HG02623 (cell line): ENCODE data around the gene NGEF.
"Not testable (repeated sequence)": the region's sequence is repeated elsewhere in the genome, so short reads cannot be mapped to it uniquely, and the experiment has no call there.

ENCODE experiments used
- ATAC-seq: cut with Tn5 transposase; IDR thresholded peaks from one replicate; pipeline ENCODE4 v1.9.1; 2021; ENCODE audit warnings: moderate library complexity; ENCODE audit not compliant: unreplicated experiment

The NGEF gene

GRCh38 chr2:232873909-232874641 is 139.0 kb downstream of the NGEF start:
- ATAC-seq = no peak

GRCh38 chr2:232873292-232873908 is 139.7 kb downstream of the NGEF start:
- ATAC-seq = no peak

DNA sequence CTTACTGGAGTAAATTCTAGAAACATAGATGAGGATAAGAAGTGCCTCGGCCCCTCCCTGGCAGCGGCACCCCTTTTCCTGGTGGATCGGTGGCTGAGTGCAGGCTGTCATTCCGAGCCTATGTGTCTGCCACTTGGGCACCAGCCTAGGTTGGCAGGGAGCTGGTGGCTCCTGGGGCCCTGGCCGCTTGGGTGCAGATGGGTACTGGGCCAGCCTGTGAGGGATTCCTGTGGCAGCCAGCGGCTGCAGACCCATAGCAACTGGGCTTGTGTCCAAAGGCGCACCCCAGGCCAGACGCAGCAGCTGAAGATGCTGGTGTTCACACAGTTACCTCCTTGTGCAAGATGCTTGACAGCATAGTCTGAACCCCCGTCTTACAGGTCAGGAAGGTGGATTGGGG is 140.2 kb downstream of the NGEF start:
- no peak for ATAC-seq

DNA sequence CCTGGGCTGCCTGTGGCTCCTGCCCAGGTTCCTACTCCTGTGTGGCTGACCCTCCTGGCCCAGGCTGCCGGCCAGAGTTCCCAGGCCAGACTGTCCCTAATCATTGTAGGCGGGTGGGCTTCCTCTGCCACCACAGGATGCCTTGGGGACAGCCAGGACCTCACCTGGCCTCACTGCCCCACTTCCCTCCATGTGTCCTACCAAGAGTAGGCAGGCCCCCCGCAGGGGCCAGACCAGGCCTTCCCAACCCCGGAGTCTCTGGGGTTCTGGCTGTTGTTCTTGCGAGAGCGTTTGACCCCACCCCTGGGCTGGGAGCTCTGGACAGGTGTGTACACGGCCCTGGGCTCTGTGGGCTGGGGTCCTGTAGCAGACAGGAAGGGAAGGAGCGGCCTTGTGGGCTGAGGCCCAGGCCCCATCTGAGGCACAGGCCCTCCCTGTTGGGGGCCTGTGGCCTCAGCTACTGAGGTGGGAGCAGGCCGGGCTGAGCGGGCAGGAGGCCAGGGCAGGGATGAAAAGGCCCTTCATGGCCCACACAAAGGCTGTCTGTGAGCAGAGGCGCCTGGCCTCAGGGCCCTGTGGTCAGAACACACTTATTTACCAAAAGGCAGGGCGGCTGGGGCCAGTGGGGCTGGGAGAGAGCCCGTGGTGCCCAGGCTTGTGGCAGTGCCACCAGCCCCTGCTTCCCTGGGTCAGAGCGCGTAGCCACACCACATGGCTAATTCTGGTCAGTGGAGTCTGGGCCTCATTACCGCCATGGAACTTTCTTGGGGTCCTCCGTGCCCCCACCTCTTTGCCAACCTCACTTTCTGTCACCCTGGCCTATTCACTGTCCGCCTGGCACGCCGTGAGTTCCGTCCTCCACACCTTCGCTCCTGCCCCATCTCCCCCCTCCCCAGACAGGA is 141.0 kb downstream of the NGEF start:
- no peak for ATAC-seq

DNA sequence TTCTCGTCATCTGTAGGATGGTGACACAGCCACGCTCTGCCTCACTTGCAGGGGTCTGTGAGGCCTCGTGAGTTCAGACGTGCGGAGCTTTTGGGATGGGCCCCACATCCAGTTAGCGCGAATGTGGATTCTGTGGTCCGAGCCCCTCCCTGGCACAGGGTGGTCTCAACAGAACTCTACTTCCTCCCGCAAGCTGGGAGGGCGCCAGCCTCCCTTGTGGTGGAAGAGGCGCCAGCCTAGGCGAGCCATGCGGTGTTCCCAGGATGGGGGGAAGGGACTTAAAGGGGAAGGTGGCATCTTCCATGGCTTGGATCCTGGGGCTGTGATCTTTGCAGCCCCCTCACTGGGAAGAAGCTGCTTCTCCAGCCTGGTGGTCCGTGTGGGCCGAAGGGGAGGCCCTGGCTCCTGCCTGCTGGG is 141.6 kb downstream of the NGEF start:
- ATAC-seq = no peak

DNA sequence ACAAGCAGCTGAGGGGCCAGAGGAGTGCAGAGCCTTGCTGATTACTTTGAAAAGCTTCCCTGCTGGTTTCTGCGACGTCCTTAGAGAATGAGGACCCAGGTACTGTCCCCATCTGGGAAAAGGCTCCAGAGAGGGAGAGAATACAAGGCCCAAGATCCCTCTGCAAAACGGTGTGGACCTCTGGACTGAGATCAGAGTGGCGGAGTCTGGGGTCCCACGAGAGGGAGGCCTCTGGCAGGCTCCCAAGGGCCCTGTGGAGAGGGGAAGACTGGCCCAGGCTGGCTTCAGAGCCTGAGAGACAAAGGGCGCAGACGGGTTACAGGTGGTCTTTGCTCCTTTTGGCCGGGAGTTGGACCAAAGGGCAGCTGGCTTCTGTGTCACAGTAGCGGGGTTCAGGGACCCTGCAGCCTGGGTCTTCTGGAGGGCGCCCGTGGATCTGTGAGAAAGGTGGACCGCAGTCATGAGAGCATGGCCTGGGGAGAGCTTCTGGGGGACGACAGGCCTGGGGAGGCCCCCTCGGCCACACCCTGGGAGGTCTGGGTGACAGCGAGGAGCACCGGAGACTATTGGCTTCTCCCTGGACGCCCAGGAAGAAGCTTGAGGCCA is 142.2 kb downstream of the NGEF start:
- no peak for ATAC-seq

DNA sequence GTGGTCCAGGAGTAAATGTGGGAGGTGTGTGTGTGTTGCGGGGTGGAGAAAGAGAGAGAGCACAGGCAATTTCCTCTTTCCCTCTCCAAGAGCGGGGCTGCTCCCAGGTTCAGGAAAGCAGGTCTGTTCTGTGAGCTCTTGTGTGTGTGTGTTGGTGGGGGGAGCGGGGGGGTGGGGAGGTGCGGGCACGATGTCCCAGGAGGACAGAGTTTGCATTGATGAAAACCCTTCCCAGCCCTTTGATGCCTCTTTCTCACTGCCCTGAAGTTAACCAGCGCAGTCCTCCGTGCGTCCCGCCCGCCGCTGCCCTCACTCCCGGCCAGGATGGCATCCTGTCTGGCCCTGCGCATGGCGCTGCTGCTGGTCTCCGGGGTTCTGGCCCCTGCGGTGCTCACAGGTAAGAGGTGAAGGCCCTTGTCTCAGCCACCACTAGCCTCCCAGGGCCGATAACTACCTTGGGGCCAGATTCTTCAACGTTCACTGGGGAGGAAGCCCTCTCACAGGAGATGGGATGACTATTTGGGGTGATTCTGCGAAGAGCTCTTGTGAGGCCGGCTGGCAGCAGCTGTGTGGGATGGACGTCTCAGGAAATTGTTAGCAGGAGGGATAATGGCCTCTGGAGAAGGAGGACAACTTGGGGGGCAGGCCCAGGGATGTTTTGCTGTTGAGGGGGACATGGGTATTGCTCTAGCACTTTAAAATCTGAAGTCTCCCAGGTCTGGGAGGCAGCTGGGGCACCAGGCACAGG is 142.9 kb downstream of the NGEF start, which contains the start of gene SNORC:
Gene SNORC, plus strand, starts transcription at position 247 of the 748 bp plus-strand sequence. Its CDS starts 78 bp downstream, at position 325.
- ATAC-seq = no peak

GRCh38 chr2:232869138-232870017 is 143.7 kb downstream of the NGEF start:
- ATAC-seq = no peak

GRCh38 chr2:232866104-232866503 is 147.0 kb downstream of the NGEF start:
- ATAC-seq = no peak

GRCh38 chr2:232865165-232865564 is 147.9 kb downstream of the NGEF start:
- ATAC-seq = no peak

DNA sequence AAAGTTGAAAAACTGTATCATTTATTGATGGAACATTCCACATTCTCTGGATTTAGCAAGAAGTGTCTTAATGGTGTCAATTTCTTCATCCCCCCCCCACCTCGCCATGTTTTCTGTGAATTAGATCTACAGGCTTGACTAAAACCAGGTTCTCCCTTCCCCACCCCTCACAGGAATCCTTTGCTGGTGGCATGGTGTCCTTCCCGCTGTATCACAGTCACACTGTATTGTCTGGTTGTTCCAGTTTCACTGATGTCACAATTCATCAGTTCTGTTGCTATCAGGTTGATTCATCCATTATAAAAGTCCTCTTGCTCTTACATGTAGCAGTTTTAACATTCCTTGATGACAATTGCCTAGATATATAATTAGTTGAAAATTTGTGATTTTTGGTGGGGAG is 149.1 kb downstream of the NGEF start:
- ATAC-seq = no peak

- ATAC-seq = no peak
These were observed 151.7 kb downstream of the NGEF start for GRCh38 chr2:232861353-232861752.

DNA sequence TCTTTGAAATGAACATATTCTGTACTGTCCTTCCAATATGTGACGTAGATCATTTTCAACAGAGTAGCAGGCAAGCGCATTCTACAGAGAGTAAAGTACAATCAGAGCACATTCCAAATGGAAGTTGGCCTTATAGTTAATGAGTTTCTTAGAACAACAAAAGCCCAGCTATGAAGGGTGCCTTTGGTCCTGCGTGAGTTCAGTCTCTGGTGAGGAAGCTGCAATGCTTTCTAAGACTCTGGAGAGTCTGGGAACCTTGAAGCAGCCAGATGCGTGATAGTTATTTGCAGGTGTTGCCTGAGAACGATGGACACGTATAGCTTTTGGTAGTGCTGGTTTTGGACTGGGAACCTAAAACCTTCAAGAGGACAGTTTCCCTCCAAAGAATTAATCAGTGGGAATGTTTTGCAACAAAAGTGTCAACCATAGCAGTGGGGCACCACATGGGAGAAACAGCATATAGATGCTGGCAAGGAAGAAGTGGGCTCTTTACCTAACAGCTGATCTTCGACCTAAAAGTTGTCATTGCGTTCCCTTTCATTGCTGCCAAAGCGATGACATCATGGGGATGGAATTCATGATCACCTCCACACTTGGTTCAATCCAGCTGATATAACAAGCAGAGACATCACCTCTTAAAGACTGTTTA is 152.3 kb downstream of the NGEF start:
- ATAC-seq = no peak

DNA sequence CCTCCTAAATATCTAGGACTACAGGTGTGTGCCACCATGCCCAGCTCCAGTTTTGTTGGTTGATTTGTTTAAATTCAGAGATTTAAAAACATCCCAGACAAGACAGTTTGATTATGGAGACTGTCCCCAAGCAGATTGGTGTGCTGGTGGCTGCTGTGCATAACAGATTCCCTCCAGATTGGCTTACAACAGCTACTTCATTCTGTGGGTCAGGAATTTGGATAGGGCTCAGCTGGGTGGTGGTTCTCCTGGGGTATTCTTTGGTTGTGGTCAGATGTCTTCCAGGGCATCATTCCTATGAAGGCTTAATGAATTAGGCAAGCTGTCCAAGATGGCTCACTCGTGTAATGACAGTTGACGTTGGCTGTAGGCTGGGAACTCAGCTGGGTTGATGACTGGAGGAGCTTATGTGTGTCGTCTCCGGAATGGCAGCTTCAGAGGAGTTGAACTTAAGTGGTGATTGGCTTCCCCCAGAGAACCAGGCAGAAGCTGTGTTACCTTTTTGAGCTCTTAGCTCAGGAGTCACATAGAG is 153.6 kb downstream of the NGEF start:
- ATAC-seq = no peak

DNA sequence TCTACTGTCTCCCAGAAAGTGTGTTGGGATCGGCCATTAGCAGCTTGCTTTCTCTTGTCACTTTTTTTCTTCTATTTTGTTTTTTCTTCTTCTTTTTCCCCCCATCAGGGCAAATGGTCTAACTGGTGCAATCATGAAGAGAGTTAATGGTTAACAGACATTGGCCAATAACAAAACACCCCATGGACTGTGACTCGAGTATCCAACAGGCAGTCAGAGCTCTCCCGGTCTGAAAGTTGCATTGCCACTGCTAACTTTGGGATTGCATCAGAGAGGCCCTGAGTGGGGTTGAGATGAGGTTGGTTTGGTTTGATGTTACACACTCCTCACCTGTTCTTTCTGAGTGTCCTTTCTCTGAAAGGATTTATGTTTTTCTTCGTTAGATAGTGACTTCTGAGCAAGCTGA is 155.9 kb downstream of the NGEF start:
- ATAC-seq = no peak

- no peak for ATAC-seq
These were observed 159.0 kb downstream of the NGEF start for GRCh38 chr2:232854082-232854481.

GRCh38 chr2:232852676-232853075 is 160.4 kb downstream of the NGEF start:
- ATAC-seq = no peak

- not testable (repeated sequence) for ATAC-seq
These were observed 161.0 kb downstream of the NGEF start for GRCh38 chr2:232852081-232852480.

- ATAC-seq = no peak
These were observed 163.0 kb downstream of the NGEF start for GRCh38 chr2:232850039-232850438.
